Stimulated activated CD4-positive, alpha-beta T cell treated with anti-CD3 and anti-CD28 coated beads, Interleukin-1b, Interleukin-23, amount 100 ng/mL, for 24 hours (primary cell): ENCODE results near the gene ZGPAT.
A peak's percentile ranks its signal among the peaks of the same experiment; 100 is the strongest.

Source experiments
- DNase-seq, 4 experiments: peaks; one replicate each; pipeline ENCODE4 v3.0.0-alpha.2; 2020; ENCODE audit warnings: low read depth in 4 of 4, low spot score in 1 of 4

ZGPAT gene

DNA sequence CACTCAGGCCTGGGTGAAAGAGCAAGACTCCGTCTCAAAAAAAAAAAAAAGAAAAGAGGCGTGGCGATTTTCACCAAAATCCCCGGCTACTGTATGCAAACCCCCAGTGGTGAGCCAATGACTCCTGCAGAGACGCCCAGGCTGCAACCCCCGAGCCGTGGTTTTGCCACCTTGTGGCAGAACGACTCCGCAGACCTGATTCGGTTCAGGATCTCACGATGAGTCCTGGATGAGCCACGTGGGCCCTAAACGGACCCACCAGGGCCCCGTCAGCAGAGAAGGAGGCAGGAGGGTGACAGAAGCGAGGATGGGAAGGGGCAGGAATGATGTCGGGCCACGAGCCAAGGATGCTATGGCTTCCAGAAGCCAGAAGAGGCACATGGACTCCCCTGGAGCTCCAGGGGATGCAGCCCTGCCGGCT is 74.2 kb downstream of the ZGPAT start:
- peak in 1 of 4 experiments; percentile 14 for DNase-seq

DNA sequence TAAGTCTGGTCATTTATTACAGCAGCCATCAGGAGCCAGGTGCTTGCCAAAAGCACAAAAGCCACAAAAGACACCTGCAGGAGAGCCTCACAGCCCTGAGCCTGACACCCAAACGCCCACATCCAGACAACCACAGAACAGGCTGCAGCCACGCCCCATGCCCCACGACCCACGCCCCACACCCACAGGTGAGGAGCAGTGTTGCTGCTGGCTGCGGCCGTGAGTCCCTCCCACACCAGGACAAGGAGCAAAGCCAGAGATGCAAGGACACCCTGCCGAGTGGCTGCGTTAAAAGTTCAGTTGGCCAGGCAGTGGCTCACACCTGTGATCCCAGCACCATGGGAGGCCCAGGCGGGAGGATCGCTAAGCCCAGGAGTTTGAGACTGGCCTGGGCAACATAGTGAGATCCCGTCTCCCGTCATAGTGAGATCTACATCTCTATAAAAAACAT is 74.7 kb downstream of the ZGPAT start:
- DNase-seq = no peak

DNA sequence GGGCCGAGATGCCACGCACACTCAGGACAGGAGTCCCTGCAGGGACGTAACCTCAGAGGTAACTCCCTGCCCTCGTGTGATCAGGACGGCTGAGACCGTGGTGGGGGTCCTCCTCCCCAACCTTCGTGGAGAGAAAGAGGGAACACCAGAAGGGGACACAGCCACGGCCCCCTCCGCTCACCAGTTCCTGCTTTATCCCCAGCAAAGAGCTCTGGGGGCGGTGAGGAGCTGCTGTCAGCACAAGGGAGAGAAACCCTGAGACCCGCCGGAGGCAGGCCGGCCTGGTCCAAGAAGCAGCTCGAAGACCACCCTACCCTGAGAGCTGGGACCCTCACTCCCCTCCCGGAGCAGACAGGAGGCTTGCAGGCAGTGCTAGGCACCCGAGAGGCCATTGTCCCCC is 76.1 kb downstream of the ZGPAT start:
- DNase-seq = no peak

DNA sequence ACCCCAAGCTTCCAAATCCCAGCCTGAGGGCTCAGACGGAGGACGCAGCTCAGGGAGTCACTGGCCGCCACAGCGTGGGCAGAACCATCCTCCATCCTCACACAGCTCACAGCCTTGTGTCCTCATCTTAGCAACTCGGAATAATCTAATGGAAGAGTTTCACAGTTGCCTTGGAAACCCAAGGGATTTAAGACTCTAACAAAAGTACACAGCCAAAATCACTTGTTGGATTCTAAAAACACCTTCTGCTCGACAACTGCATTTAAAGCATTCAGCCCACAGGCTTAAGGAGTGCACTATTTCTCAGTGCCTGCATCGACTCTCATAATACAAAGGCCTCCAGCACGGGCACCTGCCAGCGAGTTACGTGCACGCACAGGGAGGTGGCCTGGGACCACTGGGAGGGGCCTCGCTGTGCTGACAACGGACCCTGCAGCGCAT is 77.9 kb downstream of the ZGPAT start:
- no peak for DNase-seq
